Smooth muscle cell (in vitro differentiated cells): ENCODE measurements around the gene ATG9B. TPM values are rescaled to one million over a fixed set of nuclear protein-coding genes. Genes with fewer than 3 reads are reported as not detected.

Experiments used
- DNase-seq: peaks from one replicate; lab custom pipeline; 2025; ENCODE audit not compliant: unreplicated experiment; lab: John Stamatoyannopoulos, UW
- H2AFZ ChIP-seq: fragments of 200-600 bp; sonication (generic); 2 replicates; pipeline ENCODE4 v1.6.0; 2016; ENCODE audit warnings: antibody characterized with exemption, low read depth, mild to moderate bottlenecking
- H3F3A ChIP-seq: fragments of 200-600 bp; sonication (generic); 2 replicates; pipeline ENCODE4 v1.6.0; 2017; ENCODE audit warnings: antibody characterized with exemption, low read depth
- H3K27ac ChIP-seq: fragments of 200-600 bp; sonication (generic); 2 replicates; pipeline ENCODE4 v1.5.1; 2016; ENCODE audit warnings: low read depth, mild to moderate bottlenecking
- H3K27me3 ChIP-seq: fragments of 200-600 bp; sonication (generic); 2 replicates; pipeline ENCODE4 v1.6.1; 2016; ENCODE audit warnings: low read depth, mild to moderate bottlenecking
- H3K36me3 ChIP-seq: fragments of 200-600 bp; sonication (generic); 2 replicates; pipeline ENCODE4 v1.5.1; 2016; ENCODE audit warnings: low read depth
- H3K4me1 ChIP-seq: fragments of 200-600 bp; sonication (generic); 2 replicates; pipeline ENCODE4 v1.5.1; 2016; ENCODE audit warnings: low read depth
- H3K4me2 ChIP-seq: fragments of 200-600 bp; sonication (generic); 2 replicates; pipeline ENCODE4 v1.6.0; 2016; ENCODE audit warnings: mild to moderate bottlenecking
- H3K4me3 ChIP-seq: fragments of 200-600 bp; sonication (generic); 2 replicates; pipeline ENCODE4 v1.5.1; 2016; ENCODE audit warnings: mild to moderate bottlenecking
- H3K79me2 ChIP-seq: fragments of 200-600 bp; sonication (generic); 2 replicates; pipeline ENCODE4 v1.6.0; 2016; ENCODE audit warnings: low read depth, mild to moderate bottlenecking
- H3K9ac ChIP-seq: fragments of 200-600 bp; sonication (generic); 2 replicates; pipeline ENCODE4 v1.6.0; 2016; ENCODE audit warnings: low read depth
- H3K9me3 ChIP-seq: fragments of 200-600 bp; sonication (generic); replicated peaks from 2 replicates; pipeline ENCODE4 v1.5.1; 2016; ENCODE audit warnings: low read depth
- H4K20me1 ChIP-seq: fragments of 200-600 bp; sonication (generic); 2 replicates; pipeline ENCODE4 v1.6.0; 2016; ENCODE audit warnings: low read depth
- WGBS: methylation state at CpG from one replicate; pipeline ENCODE4 v1.1.7; 2016; ENCODE audit warnings: low lambda C conversion rate; 5-methylcytosine and 5-hydroxymethylcytosine counted together
- polyA plus RNA-seq: library from polyadenylated mRNA; unstranded; fragments of >200 nt; fragmentation: Nextera tagmentation; extraction: Ambion mirVana; gene quantifications from 2 replicates; pipeline ENCODE4 v1.2.1, GENCODE V29; 2016
- total RNA-seq: library from RNA; depleted of rRNA; stranded (reverse); fragments of >200 nt; gene quantifications from 2 replicates; pipeline ENCODE4 v1.2.3, GENCODE V29; 2014
- TF ChIP-seq, protein P1 (sequence below): fragments of 200-600 bp; sonication (generic); IDR thresholded peaks from 2 replicates; pipeline ENCODE4 v1.5.1; 2017; ENCODE audit warnings: borderline replicate concordance, mild to moderate bottlenecking, antibody characterized with exemption; ENCODE audit not compliant: insufficient read depth, poor library complexity, severe bottlenecking

The ATG9B gene
- total and polyA plus RNA-seq, 2 experiments from 2014 or later = 2.6 to 6.5 TPM

- H3K9me3 ChIP-seq = no peaks in the 10 kb centered on the region
- H3K4me1 ChIP-seq = no peaks in the 10 kb centered on the region
- no peak overlapping the region for H3K27ac ChIP-seq
- no peak overlapping the region for H2AFZ ChIP-seq
- H3K4me3 ChIP-seq = no peak overlapping the region
- WGBS = 98% methylated on average over 13 of the region's 13 CpGs
- TF ChIP-seq, protein P1, sequence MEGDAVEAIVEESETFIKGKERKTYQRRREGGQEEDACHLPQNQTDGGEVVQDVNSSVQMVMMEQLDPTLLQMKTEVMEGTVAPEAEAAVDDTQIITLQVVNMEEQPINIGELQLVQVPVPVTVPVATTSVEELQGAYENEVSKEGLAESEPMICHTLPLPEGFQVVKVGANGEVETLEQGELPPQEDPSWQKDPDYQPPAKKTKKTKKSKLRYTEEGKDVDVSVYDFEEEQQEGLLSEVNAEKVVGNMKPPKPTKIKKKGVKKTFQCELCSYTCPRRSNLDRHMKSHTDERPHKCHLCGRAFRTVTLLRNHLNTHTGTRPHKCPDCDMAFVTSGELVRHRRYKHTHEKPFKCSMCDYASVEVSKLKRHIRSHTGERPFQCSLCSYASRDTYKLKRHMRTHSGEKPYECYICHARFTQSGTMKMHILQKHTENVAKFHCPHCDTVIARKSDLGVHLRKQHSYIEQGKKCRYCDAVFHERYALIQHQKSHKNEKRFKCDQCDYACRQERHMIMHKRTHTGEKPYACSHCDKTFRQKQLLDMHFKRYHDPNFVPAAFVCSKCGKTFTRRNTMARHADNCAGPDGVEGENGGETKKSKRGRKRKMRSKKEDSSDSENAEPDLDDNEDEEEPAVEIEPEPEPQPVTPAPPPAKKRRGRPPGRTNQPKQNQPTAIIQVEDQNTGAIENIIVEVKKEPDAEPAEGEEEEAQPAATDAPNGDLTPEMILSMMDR = no peak
- H3K4me2 ChIP-seq = no peak overlapping the region
- DNase-seq = no peak
- H3K79me2 ChIP-seq = no peaks in the 10 kb centered on the region
- H3K36me3 ChIP-seq = no peaks in the 10 kb centered on the region
- no peaks in the 10 kb centered on the region for H3F3A ChIP-seq
- H3K27me3 ChIP-seq = no peaks in the 10 kb centered on the region
- H3K9ac ChIP-seq = no peak overlapping the region
- no peaks in the 10 kb centered on the region for H4K20me1 ChIP-seq
Observed at GRCh38 chr7:151000897-151001495, 23.3 kb downstream of the ATG9B start.

- H4K20me1 ChIP-seq = no peaks in the 10 kb centered on the region
- no peak overlapping the region for H3K4me3 ChIP-seq
- DNase-seq = no peak
- WGBS = no CpG with 5 or more reads among the region's 5 CpGs
- H2AFZ ChIP-seq = no peak overlapping the region
- no peaks in the 10 kb centered on the region for H3K27me3 ChIP-seq
- H3K4me1 ChIP-seq = no peaks in the 10 kb centered on the region
- H3K4me2 ChIP-seq = no peak overlapping the region
- H3K36me3 ChIP-seq = no peaks in the 10 kb centered on the region
- H3K9ac ChIP-seq = no peak overlapping the region
- H3K27ac ChIP-seq = no peak overlapping the region
- H3K9me3 ChIP-seq = no peaks in the 10 kb centered on the region
- TF ChIP-seq, protein P1 = no peak
- H3F3A ChIP-seq = no peaks in the 10 kb centered on the region
- no peaks in the 10 kb centered on the region for H3K79me2 ChIP-seq
Observed at GRCh38 chr7:150999497-151000230, 24.6 kb downstream of the ATG9B start.

DNA sequence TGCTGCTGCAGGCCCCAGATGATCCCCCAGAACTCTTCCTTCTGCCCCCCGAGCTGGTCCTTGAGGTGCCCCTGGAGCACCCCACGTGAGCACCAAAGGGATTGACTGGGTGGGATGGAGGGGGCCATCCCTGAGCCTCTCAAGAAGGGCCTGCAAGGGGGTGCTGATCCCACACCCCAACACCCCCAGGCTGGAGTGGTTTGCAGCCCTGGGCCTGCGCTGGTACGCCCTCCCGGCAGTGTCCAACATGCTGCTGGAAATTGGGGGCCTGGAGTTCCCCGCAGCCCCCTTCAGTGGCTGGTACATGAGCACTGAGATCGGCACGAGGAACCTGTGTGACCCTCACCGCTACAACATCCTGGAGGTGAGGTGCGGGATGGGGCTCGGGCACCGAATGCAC is 25.3 kb downstream of the ATG9B start:
- H3K4me2 ChIP-seq = no peak overlapping the region
- peaks cover 1% of the 10 kb centered on the region for H3K4me1 ChIP-seq
- no peak overlapping the region for H3K9ac ChIP-seq
- no peak overlapping the region for H2AFZ ChIP-seq
- no peaks in the 10 kb centered on the region for H4K20me1 ChIP-seq
- DNase-seq = no peak
- no peaks in the 10 kb centered on the region for H3K9me3 ChIP-seq
- H3K79me2 ChIP-seq = no peaks in the 10 kb centered on the region
- no peak overlapping the region for H3K4me3 ChIP-seq
- no peak overlapping the region for H3K27ac ChIP-seq
- WGBS = 96% methylated on average over 12 of the region's 12 CpGs
- H3K36me3 ChIP-seq = no peaks in the 10 kb centered on the region
- H3K27me3 ChIP-seq = no peaks in the 10 kb centered on the region
- TF ChIP-seq, protein P1 = no peak
- no peaks in the 10 kb centered on the region for H3F3A ChIP-seq

DNA sequence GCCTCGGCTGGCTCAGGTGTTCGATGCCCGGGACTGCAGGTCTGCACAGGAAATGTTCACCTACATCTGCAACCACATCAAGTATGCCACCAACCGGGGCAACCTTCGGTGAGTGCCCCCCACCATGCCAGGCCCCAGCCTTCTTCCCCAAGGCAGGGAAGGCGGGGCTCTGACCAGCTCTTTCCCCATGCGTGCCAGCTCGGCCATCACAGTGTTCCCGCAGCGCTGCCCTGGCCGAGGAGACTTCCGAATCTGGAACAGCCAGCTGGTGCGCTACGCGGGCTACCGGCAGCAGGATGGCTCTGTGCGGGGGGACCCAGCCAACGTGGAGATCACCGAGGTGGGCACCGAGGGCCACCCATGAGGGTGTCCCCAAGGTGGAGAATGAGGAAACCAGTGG is 26.0 kb downstream of the ATG9B start:
- no peaks in the 10 kb centered on the region for H3K27me3 ChIP-seq
- peaks cover 6% of the 10 kb centered on the region for H3K4me1 ChIP-seq
- H3K79me2 ChIP-seq = no peaks in the 10 kb centered on the region
- TF ChIP-seq, protein P1 = no peak
- no peaks in the 10 kb centered on the region for H3K36me3 ChIP-seq
- no peak for DNase-seq
- H3K9ac ChIP-seq = no peak overlapping the region
- H3K4me2 ChIP-seq = no peak overlapping the region
- no peak overlapping the region for H3K4me3 ChIP-seq
- no peak overlapping the region for H3K27ac ChIP-seq
- no peaks in the 10 kb centered on the region for H4K20me1 ChIP-seq
- no peaks in the 10 kb centered on the region for H3F3A ChIP-seq
- WGBS = 94% methylated on average over 20 of the region's 20 CpGs
- H2AFZ ChIP-seq = no peak overlapping the region
- H3K9me3 ChIP-seq = no peaks in the 10 kb centered on the region
